GM19035 (cell line): ENCODE measurements around the gene MCM8.

ENCODE experiments used
- ATAC-seq: cut with Tn5 transposase; IDR thresholded peaks from one replicate; pipeline ENCODE4 v1.9.1; 2021; ENCODE audit not compliant: unreplicated experiment

The MCM8 gene

DNA sequence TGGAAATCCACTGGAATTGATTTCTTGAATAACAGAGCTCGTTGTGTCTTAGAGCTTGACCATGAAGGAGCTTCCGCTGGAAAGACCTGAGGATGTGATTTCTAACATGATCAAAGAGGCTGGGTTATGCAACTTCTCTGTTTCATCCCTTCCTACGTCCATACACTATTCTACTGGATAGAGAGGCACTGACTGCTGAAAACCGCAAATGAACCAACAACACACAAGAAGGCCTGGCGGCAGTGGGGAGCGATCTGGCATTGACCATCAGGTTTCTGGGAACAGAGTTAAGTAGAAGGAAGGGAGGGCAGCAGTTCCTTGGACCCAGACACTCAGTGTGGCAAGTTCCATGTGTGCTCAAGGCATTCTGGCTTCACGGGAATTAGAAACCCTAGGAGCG, 90.1 kb downstream of the MCM8 start:
- no peak for ATAC-seq

DNA sequence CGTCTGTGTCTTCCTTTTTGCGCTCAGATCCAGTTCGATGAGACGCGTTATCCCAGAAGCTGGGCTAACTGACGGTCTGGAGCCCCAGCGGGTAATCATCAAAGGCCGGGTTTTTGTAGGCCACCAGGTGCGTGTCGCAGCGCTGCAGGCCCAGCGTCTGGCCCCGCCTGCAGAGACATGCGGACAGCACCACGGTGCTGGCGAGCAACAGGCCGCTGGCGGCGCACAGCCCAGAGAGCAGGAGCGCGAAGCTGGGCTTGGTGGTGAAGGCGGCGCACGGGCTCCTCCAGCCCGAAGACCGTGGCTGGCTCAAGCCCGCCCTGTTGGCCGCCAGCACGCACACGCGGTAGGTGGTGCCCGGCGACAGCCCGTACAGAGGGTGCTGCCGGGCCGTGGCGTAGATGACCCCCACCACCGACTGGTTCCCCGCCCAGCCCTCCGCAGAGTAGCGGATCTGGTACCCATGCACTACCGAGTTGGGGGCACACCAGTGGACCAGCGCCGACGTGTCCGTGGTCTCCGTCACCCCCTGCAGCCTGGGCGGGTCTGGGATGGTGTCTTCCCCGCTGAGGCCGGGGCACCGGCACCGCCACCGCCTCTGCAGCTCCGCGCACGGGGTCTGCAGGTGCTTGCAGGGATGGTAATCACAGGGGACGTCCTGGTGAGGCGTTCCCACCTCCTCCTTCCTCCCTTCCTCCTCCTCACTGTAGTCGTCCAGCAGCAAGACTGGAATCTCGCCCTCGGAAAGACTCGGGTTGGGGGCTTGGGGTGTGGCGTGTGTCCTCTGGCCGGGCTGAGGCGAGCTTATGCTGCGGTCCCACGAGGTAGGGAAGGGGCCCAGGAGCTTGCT, 90.7 kb downstream of the MCM8 start:
- no peak for ATAC-seq

DNA sequence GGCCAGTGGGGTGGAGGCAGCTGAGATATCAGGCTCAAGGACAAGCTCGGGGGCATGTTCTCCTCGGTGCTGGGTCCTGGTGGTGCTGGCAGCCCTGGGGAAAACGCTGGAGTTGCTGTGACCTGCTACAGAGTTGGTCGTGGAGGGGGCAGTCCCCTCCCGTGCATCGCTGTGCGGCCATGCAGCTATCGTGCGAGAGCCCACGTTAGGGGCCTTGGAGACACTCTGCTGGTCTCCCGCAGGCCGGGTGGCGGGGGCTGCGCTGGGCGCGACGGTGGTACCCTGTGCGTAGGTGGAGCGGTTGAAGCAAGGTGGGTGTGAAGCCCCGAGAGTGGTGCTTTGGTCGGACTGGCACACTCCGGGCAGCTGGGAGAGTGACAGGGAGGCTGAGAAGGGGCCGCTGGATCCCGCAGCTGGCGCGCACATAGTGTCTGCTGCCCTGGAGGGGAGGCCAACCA, 91.4 kb downstream of the MCM8 start:
- ATAC-seq, result no peak

DNA sequence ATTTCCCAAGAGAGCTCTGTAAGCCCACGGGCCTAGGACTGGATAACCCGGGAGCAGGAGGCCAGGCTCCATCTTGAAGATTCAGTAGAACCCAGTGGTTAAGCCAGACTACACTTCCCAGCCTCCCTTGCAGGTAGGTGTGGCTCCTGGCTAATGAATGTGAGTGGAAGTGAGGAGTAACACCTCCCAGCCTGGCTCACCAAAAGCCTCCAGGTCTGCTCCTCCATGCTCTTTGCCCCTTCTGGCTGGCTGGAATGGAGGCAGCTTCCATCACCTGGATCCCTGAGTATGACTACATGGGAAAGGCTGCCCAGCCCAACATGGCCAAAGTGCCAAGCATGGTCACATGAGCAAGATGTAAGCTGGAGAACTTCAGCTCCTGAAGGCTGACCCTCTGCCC, 93.7 kb downstream of the MCM8 start:
- no peak for ATAC-seq

DNA sequence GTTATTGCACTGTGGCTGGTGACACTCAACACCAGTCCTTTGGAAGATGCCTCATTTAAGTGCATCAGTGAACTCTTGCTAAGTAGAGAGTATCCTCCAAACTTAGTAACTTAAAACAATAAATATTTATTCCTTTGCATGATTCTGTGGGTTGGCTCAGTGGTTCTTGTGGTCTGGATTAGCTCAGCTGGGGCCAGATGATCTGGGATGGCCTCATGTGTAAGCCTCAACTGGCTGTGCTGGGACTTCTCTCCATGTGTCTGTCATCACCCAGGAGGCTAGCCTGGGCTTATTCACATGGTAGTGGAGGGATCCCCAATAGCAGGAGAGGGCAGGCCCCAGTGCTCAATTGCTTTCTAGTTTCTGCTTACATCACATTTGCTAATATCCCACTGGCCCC, 95.1 kb downstream of the MCM8 start:
- ATAC-seq, result no peak

DNA sequence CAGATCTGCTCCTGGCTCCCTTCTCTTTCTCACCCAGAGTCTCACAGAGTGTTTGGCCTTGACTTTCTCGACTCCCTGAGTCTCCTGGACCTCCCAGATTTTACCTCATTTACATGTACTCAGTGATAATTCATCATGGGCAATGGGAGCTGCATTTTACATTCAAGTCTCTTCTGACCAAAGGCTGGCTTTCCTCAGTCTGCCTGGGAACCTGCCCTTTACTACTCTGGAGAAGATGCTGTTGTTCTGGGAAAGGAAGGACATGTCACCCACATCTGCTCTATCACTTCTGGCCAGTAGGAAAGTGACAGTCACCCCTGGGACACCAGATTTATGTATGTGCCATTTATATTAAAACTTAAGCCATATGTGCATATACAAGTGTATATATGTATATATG, 96.0 kb downstream of the MCM8 start:
- ATAC-seq, result no peak

DNA sequence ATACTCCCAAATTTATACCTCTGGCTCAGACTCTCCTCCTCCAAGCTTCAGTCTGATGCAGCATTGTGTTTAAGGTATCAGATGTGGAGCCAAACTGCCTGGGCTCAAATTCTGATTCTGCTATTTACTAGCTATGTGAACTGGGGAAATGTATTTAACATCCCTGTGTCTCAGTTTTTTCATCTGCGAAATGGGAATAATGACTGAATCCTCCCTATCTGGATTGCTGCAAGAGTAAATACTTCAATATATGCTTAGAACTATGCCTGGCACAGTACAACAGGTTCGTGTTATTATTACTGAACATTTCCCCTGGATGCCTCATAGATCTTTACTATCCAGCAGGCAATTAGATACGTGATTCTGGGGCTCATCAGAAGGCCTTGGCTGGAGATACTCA, 97.9 kb downstream of the MCM8 start:
- no peak for ATAC-seq
